Tibial nerve (tissue), 4 donors: ENCODE results near the gene EOLA1.
"Not testable (repeated sequence)": the region's sequence is repeated elsewhere in the genome, so short reads cannot be mapped to it uniquely, and the experiment has no call there.

Source experiments
- CTCF ChIP-seq, 5 experiments: fragments of 200-600 bp in 3 of 5; fragments of 450-650 bp in 2 of 5; sonication (generic) in 3 of 5; IDR thresholded peaks; one replicate each; pipeline ENCODE4 v1.5.1; 2016 to 2019; ENCODE audit warnings: antibody characterized with exemption in 5 of 5, mild to moderate bottlenecking in 3 of 5, moderate library complexity in 2 of 5
- EP300 ChIP-seq, 2 donors: sonication (generic); formaldehyde crosslinking; IDR thresholded peaks; one replicate each; pipeline ENCODE4 v1.6.1; 2017; ENCODE audit warnings: antibody characterized with exemption in 2 of 2, mild to moderate bottlenecking in 1 of 2
- POLR2A ChIP-seq, 2 donors: fragments of 450-650 bp; IDR thresholded peaks; one replicate each; pipeline ENCODE4 v1.6.1; 2017; ENCODE audit warnings: antibody characterized with exemption in 2 of 2, mild to moderate bottlenecking in 2 of 2, moderate library complexity in 2 of 2

GRCh38 chrX:149525389-149525788 is 15.4 kb upstream of the EOLA1 start:
- TF ChIP-seq EP300, CTCF, POLR2A (IDR thresholded peaks at IDR 0.05): not testable (repeated sequence)
